GM23338 (cell line): ENCODE measurements around the gene PMIS2.

Experiments
- CREB1 ChIP-seq: fragments of 250-450 bp; sonication (Bioruptor Pico); IDR thresholded peaks from 2 replicates; pipeline ENCODE4 v1.5.0; 2020; ENCODE audit warnings: low read depth, mild to moderate bottlenecking, moderate library complexity
- ETS1 ChIP-seq: IDR thresholded peaks from 2 replicates; pipeline ENCODE4 v1.6.1; 2016; ENCODE audit warnings: antibody characterized with exemption
- EZH2 ChIP-seq: fragments of 200-600 bp; sonication (generic); IDR thresholded peaks from one replicate; pipeline ENCODE4 v1.8.0; 2017; ENCODE audit warnings: antibody characterized with exemption, mild to moderate bottlenecking, low read depth; ENCODE audit not compliant: unreplicated experiment
- EZH2phosphoT487 ChIP-seq: fragments of 200-600 bp; sonication (generic); IDR thresholded peaks from one replicate; pipeline ENCODE4 v1.8.1; 2018; ENCODE audit warnings: antibody characterized with exemption; ENCODE audit not compliant: unreplicated experiment
- JUNB ChIP-seq: IDR thresholded peaks from one replicate; pipeline ENCODE4 v1.6.1; 2016; ENCODE audit warnings: antibody characterized with exemption; ENCODE audit not compliant: unreplicated experiment
- NANOG ChIP-seq: IDR thresholded peaks from 2 replicates; pipeline ENCODE4 v1.6.1; 2016; ENCODE audit warnings: antibody characterized with exemption, borderline replicate concordance
- POLR2AphosphoS5 ChIP-seq: IDR thresholded peaks from 2 replicates; pipeline ENCODE4 v1.6.1; 2016; ENCODE audit warnings: antibody characterized with exemption, low read depth
- REST ChIP-seq: IDR thresholded peaks from one replicate; pipeline ENCODE4 v1.6.1; 2018; ENCODE audit warnings: antibody characterized with exemption; ENCODE audit not compliant: unreplicated experiment
- STAT1 ChIP-seq: IDR thresholded peaks from one replicate; pipeline ENCODE4 v1.6.1; 2016; ENCODE audit warnings: antibody characterized with exemption; ENCODE audit not compliant: unreplicated experiment
- ZNF114 ChIP-seq: fragments of 250-450 bp; sonication (Bioruptor Pico); IDR thresholded peaks from 2 replicates; pipeline ENCODE4 v1.5.0; 2020; ENCODE audit warnings: mild to moderate bottlenecking, moderate library complexity
- ZNF331 ChIP-seq: fragments of 250-450 bp; sonication (Bioruptor Pico); IDR thresholded peaks from 2 replicates; pipeline ENCODE4 v1.5.0; 2020; ENCODE audit warnings: low read depth, mild to moderate bottlenecking, moderate library complexity
- TF ChIP-seq, protein P1 (sequence below), 2 experiments: fragments of 200-600 bp in 1 of 2; sonication (generic) in 1 of 2; conservative IDR thresholded peaks; 2 replicates each; pipeline versions ENCODE4 v1.5.1 to v1.6.1; 2016 to 2017; ENCODE audit warnings: antibody characterized with exemption in 2 of 2, low read depth in 2 of 2, mild to moderate bottlenecking in 2 of 2, moderate library complexity in 1 of 2

GRCh38 chr19:35554076-35554475 lies 31.9 kb upstream of the PMIS2 start:
- TF ChIP-seq, protein P1, sequence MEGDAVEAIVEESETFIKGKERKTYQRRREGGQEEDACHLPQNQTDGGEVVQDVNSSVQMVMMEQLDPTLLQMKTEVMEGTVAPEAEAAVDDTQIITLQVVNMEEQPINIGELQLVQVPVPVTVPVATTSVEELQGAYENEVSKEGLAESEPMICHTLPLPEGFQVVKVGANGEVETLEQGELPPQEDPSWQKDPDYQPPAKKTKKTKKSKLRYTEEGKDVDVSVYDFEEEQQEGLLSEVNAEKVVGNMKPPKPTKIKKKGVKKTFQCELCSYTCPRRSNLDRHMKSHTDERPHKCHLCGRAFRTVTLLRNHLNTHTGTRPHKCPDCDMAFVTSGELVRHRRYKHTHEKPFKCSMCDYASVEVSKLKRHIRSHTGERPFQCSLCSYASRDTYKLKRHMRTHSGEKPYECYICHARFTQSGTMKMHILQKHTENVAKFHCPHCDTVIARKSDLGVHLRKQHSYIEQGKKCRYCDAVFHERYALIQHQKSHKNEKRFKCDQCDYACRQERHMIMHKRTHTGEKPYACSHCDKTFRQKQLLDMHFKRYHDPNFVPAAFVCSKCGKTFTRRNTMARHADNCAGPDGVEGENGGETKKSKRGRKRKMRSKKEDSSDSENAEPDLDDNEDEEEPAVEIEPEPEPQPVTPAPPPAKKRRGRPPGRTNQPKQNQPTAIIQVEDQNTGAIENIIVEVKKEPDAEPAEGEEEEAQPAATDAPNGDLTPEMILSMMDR (conservative IDR thresholded peaks at IDR 0.05; ENCODE audit: low read depth in 2 of 2), result no peak
- no peak for TF ChIP-seq JUNB
- no peak for TF ChIP-seq POLR2AphosphoS5
- no peak for TF ChIP-seq EZH2phosphoT487
- no peak for TF ChIP-seq EZH2
- TF ChIP-seq ETS1, result no peak
- TF ChIP-seq ZNF114 (CRISPR knock-in tag), result no peak
- no peak for TF ChIP-seq CREB1 (CRISPR knock-in tag)
- TF ChIP-seq STAT1, result no peak
- TF ChIP-seq REST, result no peak
- no peak for TF ChIP-seq NANOG
- TF ChIP-seq ZNF331 (CRISPR knock-in tag), result no peak
